Epidermal melanocyte (primary cell): ENCODE data around the gene PBLD.
"Not testable (repeated sequence)": the region's sequence is repeated elsewhere in the genome, so short reads cannot be mapped to it uniquely, and the experiment has no call there.

Experiments used
- DNase-seq: peaks from one replicate; pipeline ENCODE4 v3.0.0; 2011; ENCODE audit warnings: low spot score; ENCODE audit not compliant: insufficient read length

PBLD gene

DNA sequence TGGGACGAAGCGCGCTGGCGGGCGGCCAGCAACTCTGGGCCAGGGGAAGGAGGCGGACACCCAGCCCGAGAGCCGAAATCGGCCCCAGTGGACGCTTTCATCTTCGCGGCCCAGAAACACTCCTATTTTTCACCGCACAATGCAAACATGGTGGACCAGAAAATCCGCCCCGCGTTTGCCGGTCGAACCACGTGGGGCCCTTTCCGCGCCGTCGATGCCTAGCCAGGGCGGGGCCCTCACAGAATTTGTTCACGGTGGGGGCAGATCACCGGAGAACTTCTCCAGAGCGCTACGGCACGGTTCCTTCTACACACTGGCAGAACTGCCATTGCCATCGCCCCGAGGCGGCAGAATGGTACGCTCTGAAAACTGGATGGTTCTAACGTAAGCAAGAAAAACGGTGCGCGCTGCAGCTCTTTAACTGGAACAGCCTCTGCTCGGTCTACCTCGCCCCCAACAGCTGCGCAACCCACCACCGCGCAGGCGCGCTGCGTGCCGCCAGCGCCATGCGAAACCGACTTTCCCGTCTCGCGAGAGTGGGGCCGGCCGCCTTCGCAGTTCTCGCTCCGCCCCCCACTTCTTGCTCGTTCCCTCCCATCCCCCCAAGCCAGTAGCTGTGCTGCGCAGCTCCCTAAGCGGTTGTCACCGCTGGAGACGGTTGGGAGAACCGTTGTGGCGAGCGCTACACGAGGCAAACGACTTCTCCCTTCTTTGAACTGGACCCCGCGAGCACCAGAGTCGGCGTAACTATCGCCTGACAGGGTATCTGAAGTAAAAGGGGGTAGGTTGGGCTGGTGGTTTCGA, 1.1 kb downstream of the PBLD start, which contains the start of gene HNRNPH3:
Gene HNRNPH3, plus strand, starts transcription at position 610 of the 804 bp plus-strand sequence. CDS start 5,158 bp downstream, outside the sequence.
- DNase-seq = peak; percentile 71

DNA sequence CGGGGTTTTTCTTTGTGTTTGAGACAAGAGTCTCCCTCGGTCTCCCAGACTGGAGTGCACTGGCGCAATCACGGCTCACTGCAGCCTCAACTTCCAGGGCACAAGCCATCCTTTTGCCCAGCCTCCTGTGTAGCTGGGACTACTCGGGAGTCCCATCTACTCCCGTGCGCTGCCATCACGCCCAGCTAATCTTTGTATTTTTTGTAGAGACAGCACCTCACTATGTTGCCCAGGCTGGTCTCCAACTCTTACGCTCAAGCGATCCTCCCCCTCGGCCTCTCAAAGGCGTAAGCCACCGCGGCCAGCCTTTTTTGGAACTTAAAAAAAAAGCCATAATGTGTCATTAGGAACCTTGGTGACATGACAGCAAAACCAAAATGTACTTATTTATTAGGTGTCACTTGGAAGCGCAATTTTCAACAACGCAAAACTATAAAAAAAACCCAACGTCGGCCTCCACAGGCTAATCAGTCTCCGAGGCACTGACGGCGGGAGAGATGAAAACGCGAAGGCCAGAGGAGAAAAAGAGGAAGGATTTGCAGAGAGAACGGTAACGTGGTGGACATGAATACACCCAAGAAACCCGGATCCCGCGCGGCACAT, 1.8 kb downstream of the PBLD start:
- DNase-seq = no peak

DNA sequence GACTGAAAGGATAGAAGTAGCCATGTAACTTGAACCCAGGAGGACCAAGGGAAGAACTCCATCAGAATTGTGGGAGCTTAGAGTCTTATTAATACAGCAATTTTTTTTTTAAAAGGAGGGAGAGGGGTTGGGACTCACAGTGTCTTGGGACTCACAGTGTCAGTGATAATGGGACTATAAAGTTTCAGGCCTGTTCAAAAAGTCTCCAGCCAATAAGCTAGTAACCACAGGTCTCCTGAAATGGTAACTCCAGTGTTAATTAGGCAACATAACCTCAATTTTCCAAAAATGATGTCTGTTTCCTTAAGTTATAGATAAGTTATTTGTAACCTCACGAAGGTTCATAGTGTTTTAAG, 3.2 kb downstream of the PBLD start:
- no peak for DNase-seq

DNA sequence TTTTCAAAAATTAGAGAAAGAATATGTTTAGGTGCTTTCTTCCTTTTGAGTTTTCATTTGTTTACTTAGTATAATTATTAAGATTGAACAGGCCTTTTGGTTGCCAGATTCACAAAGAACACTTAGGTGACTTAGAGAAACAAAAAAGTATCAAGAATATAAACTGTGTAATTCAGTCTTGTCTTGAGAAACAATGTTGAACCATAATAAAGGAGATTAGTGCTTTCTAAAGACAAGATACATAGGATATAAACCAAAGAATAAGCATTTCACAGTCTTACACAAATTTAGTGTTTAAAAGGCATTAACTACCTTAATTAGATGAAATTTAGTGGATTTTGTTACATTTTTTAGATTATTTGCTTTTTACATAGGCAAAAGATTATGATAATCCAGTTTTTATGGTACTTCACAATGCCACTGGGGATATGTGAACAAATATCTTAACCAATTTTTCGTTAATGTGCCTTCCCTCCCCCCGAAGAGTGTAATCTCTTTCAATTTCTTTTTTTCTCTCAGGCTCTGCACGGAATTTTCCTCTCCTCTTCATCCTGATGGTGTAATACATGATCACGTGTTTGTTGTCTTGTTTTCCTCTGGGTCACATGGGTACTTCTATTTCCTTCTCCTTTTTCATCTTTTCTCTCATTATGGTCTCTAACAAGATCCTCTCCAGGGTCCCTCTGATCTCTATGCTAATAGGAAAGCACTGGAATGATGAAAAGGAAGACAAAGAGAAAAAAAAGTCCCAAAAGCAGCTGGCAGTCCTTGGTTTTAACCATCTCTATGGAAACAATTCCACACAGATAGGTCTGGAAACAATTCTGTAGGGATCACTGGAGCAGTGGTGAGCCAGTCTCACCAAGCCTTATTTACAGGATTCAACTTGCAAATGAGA, 4.6 kb downstream of the PBLD start:
- DNase-seq = peak; percentile 68

DNA sequence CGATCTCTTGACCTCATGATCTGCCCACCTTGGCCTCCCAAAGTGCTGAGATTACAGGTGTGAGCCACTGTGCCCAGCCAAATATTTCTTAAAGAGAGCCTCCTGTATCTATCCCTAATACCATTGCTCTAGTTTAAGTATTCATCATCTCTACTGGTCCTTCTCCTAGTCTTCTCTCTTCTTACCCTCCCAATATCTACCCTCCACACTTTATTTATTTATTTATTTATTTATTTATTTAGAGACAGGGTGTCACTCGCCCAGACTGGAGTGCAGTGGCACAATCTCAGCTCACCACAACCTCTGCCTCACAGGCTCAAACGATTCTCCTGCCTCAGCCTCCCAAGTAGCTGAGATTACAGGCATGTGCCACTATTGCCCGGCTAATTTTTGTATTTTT, 8.3 kb downstream of the PBLD start:
- DNase-seq = not testable (repeated sequence)

DNA sequence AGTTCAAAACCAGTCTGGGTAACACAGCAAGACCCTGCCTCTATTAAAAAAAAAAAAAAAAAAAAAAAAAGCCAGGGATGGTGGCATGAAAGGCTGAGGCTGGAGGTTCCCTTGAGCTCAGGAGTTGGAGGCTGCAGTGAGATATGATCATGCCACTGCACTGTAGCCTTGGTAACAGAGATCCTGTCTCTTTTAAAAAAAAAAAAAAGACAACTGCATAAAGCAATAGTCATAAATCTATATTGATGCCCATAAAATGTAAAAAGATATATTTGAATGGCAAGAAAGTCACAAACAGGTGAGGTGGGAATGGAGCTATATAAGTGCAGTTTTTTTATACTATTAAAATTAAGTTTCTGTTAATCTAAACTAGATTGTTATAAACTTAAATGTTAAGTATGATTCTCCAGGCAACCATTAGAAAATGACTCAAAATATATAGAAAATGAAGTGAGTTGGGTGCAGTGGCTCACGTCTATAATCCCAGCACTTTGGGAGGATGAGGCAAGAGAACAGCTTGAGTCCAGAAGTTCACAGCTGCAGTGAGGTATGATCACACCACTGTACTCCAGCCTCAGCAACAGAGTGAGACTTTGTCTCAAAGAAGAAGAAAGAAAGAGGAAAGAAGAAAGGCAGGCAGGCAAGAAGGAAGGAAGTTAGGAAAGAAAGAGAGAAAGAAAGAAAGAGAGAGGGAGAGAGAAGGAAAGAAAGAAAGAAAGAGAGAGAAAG, 14.2 kb downstream of the PBLD start:
- no peak for DNase-seq

DNA sequence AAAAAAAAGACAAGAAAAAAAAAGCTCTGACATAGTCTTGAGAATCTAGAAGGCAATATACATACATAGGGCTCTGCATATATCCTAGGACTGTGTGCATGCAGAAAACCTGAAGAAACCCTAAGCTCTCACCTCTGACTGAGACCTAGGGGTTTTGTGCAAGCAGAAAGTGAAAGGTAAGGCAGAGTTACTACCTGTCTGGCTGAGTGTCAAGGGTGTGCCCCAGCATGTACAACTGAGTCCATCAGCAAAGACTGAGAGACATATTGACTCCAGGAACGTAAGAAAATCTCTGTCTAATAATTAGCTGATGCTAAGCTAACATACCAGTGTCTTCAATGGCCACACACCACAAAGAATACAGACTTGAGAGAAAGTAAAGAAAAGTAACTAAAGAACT, 17.1 kb downstream of the PBLD start:
- no peak for DNase-seq

DNA sequence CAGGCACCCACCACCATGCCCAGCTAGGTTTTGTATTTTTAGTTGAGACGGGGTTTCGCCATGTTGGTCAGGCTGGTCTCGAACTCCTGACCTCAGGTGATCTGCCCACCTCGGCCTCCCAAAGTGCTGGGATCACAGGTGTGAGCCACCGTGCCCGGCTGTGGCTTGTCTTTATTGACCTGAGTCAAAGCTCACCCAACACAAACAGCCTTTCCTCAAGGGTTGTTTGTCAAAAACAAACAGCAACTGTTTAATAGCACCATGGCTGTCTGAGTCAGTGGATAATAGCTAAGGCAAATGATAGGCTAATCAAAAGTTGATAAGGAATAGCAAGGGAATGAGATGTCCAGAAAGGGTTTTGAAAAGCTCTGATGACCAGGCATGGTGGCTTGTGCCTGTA, 17.8 kb downstream of the PBLD start:
- not testable (repeated sequence) for DNase-seq

DNA sequence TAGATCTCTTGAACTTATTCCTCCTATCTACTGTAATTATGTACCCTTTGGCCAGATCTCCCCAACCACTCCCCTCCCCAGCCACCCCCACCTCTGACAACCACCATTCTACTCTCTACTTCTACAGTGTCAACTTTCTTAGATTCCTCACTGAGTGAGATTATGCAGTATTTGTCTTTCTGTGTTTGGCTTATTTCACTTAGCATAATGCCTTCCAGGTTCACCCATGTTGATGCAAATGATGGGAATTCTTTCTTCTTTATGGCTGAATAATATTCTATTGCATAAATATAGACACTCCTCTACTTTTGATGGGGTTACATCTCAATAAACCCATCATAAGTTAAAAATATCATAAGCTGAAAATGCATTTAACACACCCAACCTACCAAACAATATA, 22.2 kb downstream of the PBLD start:
- DNase-seq = no peak

DNA sequence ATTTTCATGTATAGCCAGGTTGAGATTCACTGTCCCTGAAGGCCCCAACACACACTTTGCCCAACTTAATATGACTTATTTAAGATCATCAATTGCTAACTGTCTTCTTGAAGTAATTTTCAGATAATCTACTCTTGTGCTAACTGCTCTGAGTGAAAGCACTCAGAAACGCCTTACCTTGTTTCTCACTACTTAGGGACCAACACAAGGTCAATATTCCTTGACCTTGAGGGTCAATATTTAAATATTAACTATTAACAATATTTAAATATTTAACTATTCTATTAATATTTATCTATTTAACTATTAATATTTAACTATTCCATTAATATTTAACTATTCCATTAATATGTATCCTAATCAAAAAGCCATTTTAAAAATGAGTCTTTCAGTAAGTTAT, 26.9 kb downstream of the PBLD start:
- DNase-seq = no peak

DNA sequence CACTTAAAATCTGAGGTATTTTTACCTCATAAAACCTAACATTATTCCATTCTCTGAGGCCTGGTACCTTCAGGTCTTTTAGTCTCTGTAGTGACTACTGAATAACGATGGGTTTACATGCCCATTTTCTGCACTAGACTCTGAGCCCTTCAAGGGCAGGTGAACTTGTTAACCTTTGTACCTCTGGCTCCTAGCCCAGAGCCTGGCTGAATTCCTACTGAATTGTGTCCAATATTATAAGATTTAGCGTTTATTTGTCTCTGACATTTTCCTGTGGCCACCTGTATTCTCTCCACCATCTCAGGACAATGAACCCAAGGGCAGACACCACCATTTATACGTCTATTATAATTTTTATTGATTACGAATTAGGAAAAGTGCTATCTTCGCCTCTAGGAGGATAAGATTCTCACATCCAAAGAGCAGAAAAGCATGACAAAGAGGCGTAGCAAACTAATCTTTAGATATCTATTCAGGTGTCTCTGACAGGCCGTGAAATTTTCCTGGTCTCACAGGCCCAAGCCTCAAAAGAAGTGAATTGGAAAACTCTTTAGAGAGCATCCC, 28.8 kb downstream of the PBLD start:
- DNase-seq = no peak

DNA sequence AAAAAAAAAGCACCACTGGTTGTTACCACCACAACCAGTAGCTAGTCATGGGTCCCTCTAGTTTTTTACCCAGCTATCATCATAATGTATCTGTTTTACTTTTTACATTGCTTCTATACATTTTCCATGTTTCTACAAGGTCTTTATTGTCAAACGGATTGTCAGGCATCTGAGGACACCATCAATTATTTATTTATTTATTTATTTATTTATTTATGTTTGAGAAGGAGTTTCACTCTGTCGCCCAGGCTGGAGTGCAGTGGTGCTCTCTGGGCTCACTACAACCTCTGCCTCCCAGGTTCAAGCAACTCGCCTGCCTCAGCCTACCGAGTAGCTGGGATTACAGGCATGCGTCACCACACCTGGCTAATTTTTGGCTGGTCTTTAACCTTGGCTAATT, 29.9 kb downstream of the PBLD start:
- DNase-seq = no peak

DNA sequence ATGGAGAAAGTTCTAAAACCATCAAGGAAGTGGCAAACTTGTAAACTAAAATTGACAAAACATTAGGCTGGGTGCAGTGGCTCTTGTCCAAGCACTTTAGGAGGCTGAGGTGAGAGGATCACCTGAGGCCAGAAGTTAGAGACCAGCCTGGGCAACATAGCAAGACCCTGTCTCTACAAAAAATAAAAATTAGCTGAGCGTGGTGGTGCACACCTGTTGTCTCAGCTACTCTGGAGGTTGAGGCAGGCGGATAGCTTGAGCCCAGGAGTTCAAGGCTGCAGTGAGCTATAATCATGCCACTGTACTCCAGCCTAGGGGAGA, 30.3 kb downstream of the PBLD start:
- no peak for DNase-seq

DNA sequence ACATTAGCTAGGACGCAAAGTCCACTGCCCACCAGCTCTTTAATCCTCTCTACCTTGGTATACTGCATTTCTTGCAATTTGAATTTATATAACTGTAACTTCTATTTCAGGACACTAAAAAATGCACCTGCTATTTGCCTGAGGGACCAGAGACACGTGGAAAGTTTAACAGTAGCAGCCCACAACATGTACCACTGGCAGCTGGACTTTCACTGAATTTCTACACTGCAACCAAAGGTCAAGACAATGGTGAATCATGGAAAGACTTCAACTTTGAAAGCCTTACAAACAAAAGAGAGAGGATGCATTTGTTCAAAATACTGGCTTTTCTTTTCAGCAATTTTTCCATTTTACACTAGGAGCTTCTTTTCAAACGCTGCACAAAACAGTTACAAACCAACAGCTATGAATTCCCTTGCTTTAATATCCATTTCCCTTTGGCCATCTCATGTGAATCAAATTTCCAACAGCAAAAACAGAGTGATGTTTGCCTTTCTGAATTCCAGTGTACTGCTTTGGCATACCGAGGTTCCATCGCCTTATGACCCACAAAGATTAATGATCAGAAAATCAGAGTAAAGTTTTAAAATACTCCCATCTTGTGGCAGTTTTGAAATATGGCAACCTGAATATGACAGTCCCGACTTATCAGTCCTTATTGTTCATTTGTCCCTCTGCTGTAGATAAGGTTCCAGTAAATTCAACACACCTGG, 30.8 kb downstream of the PBLD start:
- peak; percentile 24 for DNase-seq

DNA sequence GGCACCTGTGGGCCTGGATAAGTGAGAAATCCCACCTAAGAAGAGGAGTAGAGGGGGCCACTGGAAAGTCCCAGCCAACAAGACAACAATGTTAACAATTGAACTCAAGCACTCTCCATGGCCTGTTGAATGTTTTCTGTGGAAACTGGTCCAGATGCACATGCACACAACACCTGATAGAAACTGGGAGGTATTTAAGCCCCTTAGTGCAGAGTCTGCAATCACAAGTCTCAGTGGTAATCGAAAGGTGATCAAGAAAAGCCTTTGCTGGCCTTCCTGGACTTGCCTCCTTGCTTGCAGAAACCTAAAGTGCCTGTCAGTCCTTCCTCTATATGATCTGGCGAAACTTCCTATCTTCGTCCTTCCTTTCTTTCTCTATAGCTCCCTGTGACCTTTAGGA, 31.4 kb downstream of the PBLD start:
- no peak for DNase-seq

DNA sequence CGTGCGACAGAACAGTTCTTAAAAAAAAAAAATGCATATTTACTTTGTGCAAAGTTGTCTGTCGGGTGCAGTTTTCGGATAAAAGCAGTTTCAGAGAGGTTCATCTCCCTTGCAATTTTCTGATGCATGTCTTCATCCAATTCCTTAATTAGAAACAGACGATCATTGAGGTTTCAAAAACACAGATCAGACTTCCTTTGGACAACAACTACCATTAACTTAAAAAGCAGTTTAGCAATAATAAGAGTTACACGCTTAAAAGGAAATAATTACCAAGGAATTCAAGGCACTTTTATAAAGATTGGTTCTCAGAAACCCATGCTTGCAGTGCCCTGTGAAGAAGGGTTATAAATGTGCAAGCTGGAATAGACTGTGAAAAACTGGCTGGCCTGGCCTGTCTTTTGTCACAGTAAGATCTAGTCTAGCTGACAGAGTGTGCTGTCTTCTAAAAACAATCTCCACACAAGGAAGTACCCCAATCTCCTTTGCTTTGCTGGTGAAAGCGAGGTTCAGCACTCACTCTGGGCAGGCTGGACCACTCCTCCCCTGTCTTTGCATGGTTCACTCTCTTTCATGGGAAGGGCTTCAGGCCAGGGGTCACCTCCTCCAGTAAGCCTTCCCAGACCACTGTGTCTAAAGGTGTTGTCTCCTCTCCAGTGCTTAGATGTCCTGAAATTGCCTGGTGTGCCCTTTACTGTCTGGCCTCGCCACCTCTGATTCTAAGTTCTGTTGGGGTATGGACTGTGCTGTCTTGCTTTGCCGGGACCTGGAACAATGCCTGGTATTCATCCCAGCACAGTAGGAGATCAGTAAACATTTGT, 35.7 kb downstream of the PBLD start:
- peak; percentile 18 for DNase-seq

DNA sequence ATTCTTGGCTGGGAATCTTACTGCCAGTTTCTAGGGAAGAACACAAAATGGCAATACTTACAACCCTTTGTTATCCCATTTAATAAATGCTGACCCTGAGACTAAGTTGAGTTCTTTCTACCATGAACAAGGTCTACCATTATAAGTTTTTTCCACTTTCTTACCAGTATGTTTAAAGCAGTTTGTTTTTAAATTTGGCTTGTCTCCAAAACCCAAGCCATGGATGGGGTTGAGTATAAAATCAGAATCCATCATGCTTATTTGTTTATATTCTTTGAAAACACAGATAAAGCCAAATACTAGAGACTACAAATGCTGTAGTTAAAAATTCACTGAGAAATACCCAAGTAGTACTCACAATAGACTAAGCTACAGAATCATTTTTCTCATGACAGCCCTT, 42.0 kb downstream of the PBLD start:
- DNase-seq = no peak

DNA sequence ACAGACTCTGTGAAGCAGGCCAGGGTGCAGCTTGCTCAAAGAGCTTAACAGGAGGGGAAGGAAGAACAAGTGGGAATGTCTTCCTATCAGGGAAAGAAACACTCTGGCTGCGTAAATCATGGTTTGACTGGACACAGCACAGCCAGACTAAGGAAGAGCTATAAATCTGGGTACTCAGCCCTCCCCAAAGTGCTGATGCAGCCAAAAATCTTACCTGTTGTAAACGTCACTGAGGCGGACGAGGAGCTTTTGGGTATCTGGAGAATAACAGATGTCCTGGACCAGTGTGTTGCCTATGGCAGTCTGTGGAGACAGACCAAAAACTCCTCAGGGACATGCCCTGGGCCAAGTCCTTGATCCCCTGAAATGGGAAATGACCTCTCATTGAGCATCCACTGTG, 44.0 kb downstream of the PBLD start:
- DNase-seq = no peak

DNA sequence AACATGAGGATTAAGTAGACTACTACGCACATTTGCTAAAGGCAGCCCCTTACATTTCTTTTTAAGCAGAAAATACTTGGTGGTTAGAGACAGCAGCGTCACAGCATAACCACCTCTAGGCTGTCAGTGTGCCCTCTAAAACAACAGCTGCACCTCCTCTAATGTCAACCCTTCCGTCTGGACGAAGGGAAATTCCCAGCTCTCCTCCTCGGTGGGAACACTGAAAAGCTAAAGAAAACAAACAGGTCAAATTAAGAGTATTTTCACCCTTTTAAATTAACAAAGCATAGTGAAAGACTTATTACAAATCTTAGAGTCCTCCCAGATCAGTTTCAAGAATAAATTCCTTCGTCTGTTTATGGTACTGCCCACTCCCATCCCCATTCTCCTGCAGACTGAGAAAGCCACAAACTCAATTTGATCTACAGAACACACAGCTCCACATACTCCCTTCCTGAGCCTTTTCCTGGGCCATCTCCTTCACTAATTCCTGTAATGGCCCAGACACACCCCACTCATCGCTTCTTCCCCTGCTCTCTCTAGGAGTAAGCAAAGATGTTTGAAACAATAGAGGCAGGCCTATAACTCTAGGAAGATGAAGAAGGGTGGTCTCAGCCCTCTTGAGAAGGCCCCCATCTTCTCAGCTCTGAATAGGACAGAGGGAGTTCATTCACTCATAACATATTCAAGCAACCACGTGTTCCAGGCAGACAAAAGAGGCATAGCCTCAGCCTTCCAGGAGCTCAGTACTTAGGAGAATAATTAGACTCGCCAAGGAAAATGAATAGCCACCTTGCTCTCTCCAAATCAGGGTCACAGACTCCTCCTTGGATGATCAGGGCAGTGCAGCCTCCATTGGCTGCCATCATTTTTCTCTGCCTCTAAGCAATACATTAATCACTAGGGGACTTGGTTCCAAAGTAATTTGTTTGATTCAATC, 48.4 kb downstream of the PBLD start:
- DNase-seq = no peak
